ENCODE measurements around the gene JPH4. TPM values are rescaled to one million over a fixed set of nuclear protein-coding genes. Genes with fewer than 3 reads are reported as not detected.

The JPH4 gene
- total RNA-seq, 2 donors from 2014 or later, result 0.39 TPM; not detected in 1

DNA sequence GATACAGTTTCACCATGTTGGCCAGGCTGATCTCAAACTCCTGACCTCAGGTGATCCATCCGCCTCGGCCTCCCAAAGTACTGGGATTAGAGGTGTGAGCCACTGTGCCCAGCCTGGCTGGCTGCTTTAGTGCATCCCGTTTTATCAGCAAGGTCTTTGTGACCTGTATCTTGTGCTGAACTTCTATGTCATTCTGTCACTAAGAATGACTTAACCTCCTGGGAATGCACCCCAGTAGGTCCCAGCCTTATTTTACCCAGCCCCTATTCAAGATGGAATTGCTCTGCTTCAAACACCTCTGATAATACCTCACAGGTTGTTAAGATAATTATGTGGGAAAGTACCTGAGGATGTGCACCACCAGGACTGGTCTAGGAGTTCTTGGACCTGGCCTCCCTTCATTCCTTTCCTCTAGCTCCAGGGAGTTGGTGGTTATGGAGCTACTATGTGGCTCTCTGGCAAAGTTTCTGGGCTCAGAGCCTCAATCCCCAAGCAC is 26.1 kb upstream of the JPH4 start:
- Histone ChIP-seq H3K4me3 (no peak overlapping the region), H3K27me3 (no peaks in the 10 kb centered on the region), H3K9me3 (no peaks in the 10 kb centered on the region), H3K4me1 (no peaks in the 10 kb centered on the region), H3K36me3 (no peaks in the 10 kb centered on the region), H3K27ac (no peak overlapping the region)
- DNase-seq (ENCODE audit: low spot score), result no peak
- TF ChIP-seq, protein P1, sequence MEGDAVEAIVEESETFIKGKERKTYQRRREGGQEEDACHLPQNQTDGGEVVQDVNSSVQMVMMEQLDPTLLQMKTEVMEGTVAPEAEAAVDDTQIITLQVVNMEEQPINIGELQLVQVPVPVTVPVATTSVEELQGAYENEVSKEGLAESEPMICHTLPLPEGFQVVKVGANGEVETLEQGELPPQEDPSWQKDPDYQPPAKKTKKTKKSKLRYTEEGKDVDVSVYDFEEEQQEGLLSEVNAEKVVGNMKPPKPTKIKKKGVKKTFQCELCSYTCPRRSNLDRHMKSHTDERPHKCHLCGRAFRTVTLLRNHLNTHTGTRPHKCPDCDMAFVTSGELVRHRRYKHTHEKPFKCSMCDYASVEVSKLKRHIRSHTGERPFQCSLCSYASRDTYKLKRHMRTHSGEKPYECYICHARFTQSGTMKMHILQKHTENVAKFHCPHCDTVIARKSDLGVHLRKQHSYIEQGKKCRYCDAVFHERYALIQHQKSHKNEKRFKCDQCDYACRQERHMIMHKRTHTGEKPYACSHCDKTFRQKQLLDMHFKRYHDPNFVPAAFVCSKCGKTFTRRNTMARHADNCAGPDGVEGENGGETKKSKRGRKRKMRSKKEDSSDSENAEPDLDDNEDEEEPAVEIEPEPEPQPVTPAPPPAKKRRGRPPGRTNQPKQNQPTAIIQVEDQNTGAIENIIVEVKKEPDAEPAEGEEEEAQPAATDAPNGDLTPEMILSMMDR (IDR thresholded peaks at IDR 0.05), result no peak

DNA sequence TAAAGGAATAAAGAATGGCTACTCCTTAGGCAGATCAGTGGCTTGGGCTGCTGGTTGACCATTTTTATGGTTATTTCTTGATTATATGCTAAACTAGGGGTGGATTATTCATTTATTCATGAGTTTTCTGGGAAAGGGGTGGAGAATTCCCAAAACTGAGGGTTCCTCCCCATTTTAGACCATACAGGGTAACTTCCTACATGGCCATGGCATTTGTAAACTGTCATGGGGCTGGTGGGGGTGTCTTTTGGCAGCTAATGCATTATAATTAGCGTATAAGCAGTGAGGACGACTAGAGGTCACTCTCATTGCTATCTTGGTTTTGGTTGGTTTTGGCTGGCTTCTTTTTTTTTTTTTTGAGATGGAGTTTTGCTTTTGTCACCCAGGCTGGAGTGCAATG is 25.6 kb upstream of the JPH4 start:
- Histone ChIP-seq H3K9me3 (peaks cover 0 to 4% of the 10 kb centered on the region in 2 donors), H3K27ac (no peak overlapping the region), H3K27me3 (no peaks in the 10 kb centered on the region), H3K36me3 (no peaks in the 10 kb centered on the region), H3K4me3 (no peak overlapping the region), H3K4me1 (no peaks in the 10 kb centered on the region)
- DNase-seq (ENCODE audit: low spot score), result no peak
- TF ChIP-seq, protein P1 (IDR thresholded peaks at IDR 0.05), result no peak

DNA sequence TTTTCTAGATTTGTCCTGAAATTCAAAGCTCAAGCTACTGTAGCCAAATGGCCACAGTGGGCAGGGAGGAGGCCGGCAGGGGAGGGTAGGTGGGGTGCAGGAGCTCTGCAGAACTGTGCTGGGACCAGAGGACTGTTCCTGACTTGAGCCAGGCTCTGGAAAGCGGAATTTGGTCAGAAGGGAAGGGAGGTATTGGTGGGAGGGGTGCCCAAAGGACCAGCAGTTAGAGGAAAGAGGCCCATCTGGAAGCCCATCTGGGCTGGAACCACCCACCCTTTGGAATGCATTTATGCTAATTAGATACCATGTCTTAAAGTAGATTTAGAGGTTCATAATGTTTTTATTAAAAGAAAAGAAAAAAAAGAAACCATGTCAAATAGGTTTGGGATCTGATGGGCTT is 24.5 kb upstream of the JPH4 start:
- TF ChIP-seq, protein P1 (IDR thresholded peaks at IDR 0.05), result no peak
- Histone ChIP-seq H3K36me3 (no peaks in the 10 kb centered on the region), H3K9me3 (peaks cover 0 to 5% of the 10 kb centered on the region in 2 donors), H3K4me1 (no peaks in the 10 kb centered on the region), H3K4me3 (no peak overlapping the region), H3K27me3 (no peaks in the 10 kb centered on the region), H3K27ac (no peak overlapping the region)
- no peak for DNase-seq (ENCODE audit: low spot score)

DNA sequence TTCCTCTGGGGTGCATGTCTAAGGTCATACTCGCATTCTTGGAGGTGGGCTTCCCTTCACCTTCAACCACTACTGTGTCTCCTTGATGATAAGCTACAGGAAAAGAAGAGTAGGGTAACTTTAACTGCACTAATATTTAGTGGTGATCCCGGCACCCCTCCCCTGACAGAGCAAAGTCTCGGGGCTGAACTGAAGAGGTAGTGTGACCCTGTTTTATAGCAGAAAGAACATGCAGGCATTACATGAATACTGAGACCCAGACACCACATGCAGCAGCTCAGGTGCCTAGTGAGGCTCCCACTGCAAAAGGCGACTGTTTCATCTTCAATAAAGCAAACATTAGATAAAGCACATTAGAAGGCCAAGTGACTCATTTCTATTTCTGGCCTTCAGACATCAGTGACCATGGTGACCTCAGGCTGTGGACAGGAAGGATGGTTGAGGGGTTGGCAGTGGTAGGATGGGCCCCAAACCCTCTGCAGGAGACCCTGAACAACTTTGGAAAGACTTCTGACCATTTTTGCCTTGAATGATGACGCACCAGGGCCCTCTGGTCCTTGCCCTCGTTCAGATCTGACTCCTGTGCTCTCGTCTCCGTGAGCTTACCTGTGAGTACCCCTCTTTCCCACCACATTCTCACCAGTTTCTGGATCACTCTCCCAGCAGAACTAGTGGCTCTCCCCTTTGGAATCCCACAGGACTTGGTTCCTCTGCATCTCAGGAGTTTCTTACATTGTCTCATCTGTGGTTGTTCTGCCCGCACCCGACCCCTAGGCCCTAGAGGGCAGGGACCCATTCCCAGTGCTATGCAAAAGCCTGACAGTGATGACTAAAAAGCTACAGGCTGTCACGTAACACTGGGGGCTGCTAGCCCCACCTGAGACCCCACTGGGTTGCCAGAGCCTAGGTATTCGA is 23.8 kb upstream of the JPH4 start:
- no peak overlapping the region for H3K27ac ChIP-seq
- H3K9me3 ChIP-seq, result peaks cover 0 to 5% of the 10 kb centered on the region in 2 donors
- DNase-seq (ENCODE audit: low spot score), result no peak
- no peaks in the 10 kb centered on the region for H3K4me1 ChIP-seq
- H3K4me3 ChIP-seq, result no peak overlapping the region
- no peaks in the 10 kb centered on the region for H3K36me3 ChIP-seq
- TF ChIP-seq, protein P1 (IDR thresholded peaks at IDR 0.05), result no peak
- H3K27me3 ChIP-seq, result no peaks in the 10 kb centered on the region

DNA sequence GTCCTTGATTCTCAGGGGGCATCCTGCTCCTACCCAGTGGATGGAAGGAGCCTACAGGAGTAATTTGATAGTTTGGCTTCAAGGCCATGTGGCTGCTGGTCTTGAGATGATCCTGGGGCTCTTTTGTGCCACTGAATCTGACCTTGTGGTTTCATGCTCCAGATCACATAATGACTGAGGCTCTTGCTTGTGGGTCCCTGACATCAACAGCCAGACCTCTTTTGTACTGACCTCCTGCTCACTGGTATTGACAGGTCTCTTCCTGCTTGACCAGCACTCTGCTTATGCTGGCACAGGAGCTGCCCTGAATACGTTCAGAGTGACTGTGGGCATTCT is 23.2 kb upstream of the JPH4 start:
- Histone ChIP-seq H3K4me1 (no peaks in the 10 kb centered on the region), H3K4me3 (no peak overlapping the region), H3K27me3 (no peaks in the 10 kb centered on the region), H3K36me3 (no peaks in the 10 kb centered on the region), H3K9me3 (peaks cover 0 to 5% of the 10 kb centered on the region in 2 donors), H3K27ac (no peak overlapping the region)
- TF ChIP-seq, protein P1 (IDR thresholded peaks at IDR 0.05), result no peak
- DNase-seq (ENCODE audit: low spot score), result no peak
